MM.1S (cell line): ENCODE measurements around the gene GCAT.

Experiments used
- DNase-seq: peaks from one replicate; pipeline ENCODE4 v3.0.0-alpha.2; 2015
- H2AFZ ChIP-seq: fragments of 300-600 bp; sonication (generic); 2 replicates; pipeline ENCODE4 v1.6.0; 2016; ENCODE audit warnings: antibody characterized with exemption, low read length
- H3F3A ChIP-seq: fragments of 300-600 bp; sonication (generic); 2 replicates; pipeline ENCODE4 v1.6.1; 2016; ENCODE audit warnings: mild to moderate bottlenecking, antibody characterized with exemption, low read length, moderate library complexity, mixed read lengths; ENCODE audit not compliant: insufficient read depth
- H3K27ac ChIP-seq: fragments of 300-600 bp; sonication (generic); 2 replicates; pipeline ENCODE4 v1.5.1; 2016; ENCODE audit warnings: mild to moderate bottlenecking, low read length
- H3K27me3 ChIP-seq: fragments of 300-600 bp; sonication (generic); replicated peaks from 2 replicates; pipeline ENCODE4 v1.6.0; 2016; ENCODE audit warnings: low read length; ENCODE audit not compliant: insufficient read depth
- H3K36me3 ChIP-seq: fragments of 300-600 bp; sonication (generic); replicated peaks from 2 replicates; pipeline ENCODE4 v1.6.1; 2016; ENCODE audit warnings: mild to moderate bottlenecking, low read length, mixed read lengths; ENCODE audit not compliant: insufficient read depth
- H3K4me1 ChIP-seq: fragments of 300-600 bp; sonication (generic); 2 replicates; pipeline ENCODE4 v1.6.1; 2016; ENCODE audit warnings: low read length, mixed read lengths
- H3K4me2 ChIP-seq: fragments of 300-600 bp; sonication (generic); 2 replicates; pipeline ENCODE4 v1.6.0; 2016; ENCODE audit warnings: low read depth, low read length
- H3K4me3 ChIP-seq: fragments of 300-600 bp; sonication (generic); 2 replicates; pipeline ENCODE4 v1.5.1; 2016; ENCODE audit warnings: low read length, mixed read lengths
- H3K79me2 ChIP-seq: fragments of 300-600 bp; sonication (generic); 2 replicates; pipeline ENCODE4 v1.6.1; 2016; ENCODE audit warnings: mixed run types, low read length, mixed read lengths
- H3K9ac ChIP-seq: fragments of 300-600 bp; sonication (generic); 2 replicates; pipeline ENCODE4 v1.6.1; 2016; ENCODE audit warnings: low read length, mixed read lengths
- H3K9me2 ChIP-seq: fragments of 300-600 bp; sonication (generic); replicated peaks from 2 replicates; pipeline ENCODE4 v1.6.1; 2016; ENCODE audit warnings: mild to moderate bottlenecking, low read length, mixed read lengths; ENCODE audit not compliant: insufficient read depth
- H3K9me3 ChIP-seq: fragments of 300-600 bp; sonication (generic); replicated peaks from 2 replicates; pipeline ENCODE4 v1.6.1; 2016; ENCODE audit warnings: mild to moderate bottlenecking, low read length, mixed read lengths; ENCODE audit not compliant: insufficient read depth
- H4K20me1 ChIP-seq: fragments of 300-600 bp; sonication (generic); 2 replicates; pipeline ENCODE4 v1.6.1; 2016; ENCODE audit warnings: mild to moderate bottlenecking, low read length, moderate library complexity, mixed read lengths; ENCODE audit not compliant: insufficient read depth
- EZH2 ChIP-seq: fragments of 300-600 bp; sonication (generic); optimal IDR thresholded peaks from 2 replicates; pipeline ENCODE3; 2017; ENCODE audit warnings: low read depth, mild to moderate bottlenecking, antibody characterized with exemption, low read length, mixed read lengths
- EZH2phosphoT487 ChIP-seq: fragments of 300-600 bp; sonication (generic); IDR thresholded peaks from 2 replicates; pipeline ENCODE4 v1.6.1; 2018; ENCODE audit warnings: antibody characterized with exemption, low read length
- TF ChIP-seq, protein P1 (sequence below): fragments of 300-600 bp; sonication (generic); IDR thresholded peaks from 2 replicates; pipeline ENCODE4 v1.5.1; 2016; ENCODE audit warnings: antibody characterized with exemption, low read length, mixed read lengths

The GCAT gene

DNA sequence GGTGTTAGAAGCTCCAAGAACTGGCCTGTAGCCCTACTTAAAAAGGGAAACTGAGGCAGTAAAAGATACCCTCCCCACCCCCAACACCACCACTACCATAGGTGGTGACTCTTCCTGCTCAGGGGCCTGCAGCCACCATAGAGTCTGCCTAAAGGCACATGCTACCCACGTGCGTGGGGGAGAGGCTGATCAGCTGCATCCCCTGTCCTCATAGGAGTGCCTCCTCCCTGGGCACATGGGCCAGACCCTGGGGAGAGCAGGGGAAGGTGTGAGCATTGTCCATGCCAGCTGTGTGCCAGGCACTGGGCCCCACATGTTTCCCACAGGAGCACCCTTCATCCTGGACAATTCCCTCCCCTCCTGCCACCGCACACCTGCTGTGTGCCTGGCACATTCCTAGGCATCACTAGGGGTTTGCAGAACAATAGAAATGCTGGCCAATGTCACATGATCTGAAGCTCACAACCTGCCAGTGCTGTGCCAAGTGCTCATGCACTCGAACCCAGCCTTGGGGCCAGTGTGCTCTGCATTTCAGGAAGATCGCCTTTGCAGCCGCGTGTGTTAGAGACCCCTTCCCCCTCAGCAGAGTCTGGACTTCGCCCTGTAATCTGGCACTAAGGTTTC, 41.7 kb upstream of the GCAT start:
- H3K9me3 ChIP-seq: no peaks in the 10 kb centered on the region
- no peaks in the 10 kb centered on the region for H3K79me2 ChIP-seq
- no peaks in the 10 kb centered on the region for H3F3A ChIP-seq
- H3K27ac ChIP-seq: no peak overlapping the region
- no peak for DNase-seq
- no peaks in the 10 kb centered on the region for H3K36me3 ChIP-seq
- H3K9me2 ChIP-seq: no peaks in the 10 kb centered on the region
- H3K4me1 ChIP-seq: no peaks in the 10 kb centered on the region
- no peaks in the 10 kb centered on the region for H4K20me1 ChIP-seq
- H3K9ac ChIP-seq: no peak overlapping the region
- TF ChIP-seq EZH2 (no peak), EZH2phosphoT487 (no peak)
- TF ChIP-seq, protein P1, sequence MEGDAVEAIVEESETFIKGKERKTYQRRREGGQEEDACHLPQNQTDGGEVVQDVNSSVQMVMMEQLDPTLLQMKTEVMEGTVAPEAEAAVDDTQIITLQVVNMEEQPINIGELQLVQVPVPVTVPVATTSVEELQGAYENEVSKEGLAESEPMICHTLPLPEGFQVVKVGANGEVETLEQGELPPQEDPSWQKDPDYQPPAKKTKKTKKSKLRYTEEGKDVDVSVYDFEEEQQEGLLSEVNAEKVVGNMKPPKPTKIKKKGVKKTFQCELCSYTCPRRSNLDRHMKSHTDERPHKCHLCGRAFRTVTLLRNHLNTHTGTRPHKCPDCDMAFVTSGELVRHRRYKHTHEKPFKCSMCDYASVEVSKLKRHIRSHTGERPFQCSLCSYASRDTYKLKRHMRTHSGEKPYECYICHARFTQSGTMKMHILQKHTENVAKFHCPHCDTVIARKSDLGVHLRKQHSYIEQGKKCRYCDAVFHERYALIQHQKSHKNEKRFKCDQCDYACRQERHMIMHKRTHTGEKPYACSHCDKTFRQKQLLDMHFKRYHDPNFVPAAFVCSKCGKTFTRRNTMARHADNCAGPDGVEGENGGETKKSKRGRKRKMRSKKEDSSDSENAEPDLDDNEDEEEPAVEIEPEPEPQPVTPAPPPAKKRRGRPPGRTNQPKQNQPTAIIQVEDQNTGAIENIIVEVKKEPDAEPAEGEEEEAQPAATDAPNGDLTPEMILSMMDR: no peak
- H3K4me3 ChIP-seq: no peak overlapping the region
- no peak overlapping the region for H3K4me2 ChIP-seq
- H2AFZ ChIP-seq: no peak overlapping the region
- no peaks in the 10 kb centered on the region for H3K27me3 ChIP-seq

DNA sequence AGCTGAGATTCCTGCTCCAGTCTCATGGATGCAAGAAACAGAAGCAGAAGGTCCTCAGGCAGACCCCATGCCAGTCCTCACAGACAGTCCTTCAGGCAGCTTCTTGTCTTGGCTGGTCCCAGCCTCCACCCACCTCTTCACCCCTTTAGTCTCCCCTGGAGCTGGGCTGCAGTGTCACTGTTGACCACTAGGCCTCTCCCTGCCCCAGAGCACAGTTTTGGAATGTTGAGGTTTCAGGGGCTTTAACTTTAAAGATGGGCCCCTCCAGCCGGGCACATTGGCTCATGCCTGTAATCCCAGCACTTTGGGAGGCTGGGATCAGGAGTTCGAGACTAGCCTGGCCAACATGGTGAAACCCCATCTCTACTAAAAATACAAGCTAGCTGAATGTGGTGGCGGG, 39.5 kb upstream of the GCAT start:
- no peak overlapping the region for H2AFZ ChIP-seq
- no peak overlapping the region for H3K9ac ChIP-seq
- no peak overlapping the region for H3K4me2 ChIP-seq
- no peak for DNase-seq
- no peaks in the 10 kb centered on the region for H3K4me1 ChIP-seq
- no peaks in the 10 kb centered on the region for H3K9me3 ChIP-seq
- TF ChIP-seq, protein P1: peak; percentile 25
- TF ChIP-seq EZH2phosphoT487 (no peak), EZH2 (no peak)
- H4K20me1 ChIP-seq: no peaks in the 10 kb centered on the region
- no peaks in the 10 kb centered on the region for H3F3A ChIP-seq
- H3K36me3 ChIP-seq: no peaks in the 10 kb centered on the region
- no peak overlapping the region for H3K4me3 ChIP-seq
- H3K79me2 ChIP-seq: no peaks in the 10 kb centered on the region
- H3K27ac ChIP-seq: no peak overlapping the region
- H3K9me2 ChIP-seq: no peaks in the 10 kb centered on the region
- no peaks in the 10 kb centered on the region for H3K27me3 ChIP-seq

DNA sequence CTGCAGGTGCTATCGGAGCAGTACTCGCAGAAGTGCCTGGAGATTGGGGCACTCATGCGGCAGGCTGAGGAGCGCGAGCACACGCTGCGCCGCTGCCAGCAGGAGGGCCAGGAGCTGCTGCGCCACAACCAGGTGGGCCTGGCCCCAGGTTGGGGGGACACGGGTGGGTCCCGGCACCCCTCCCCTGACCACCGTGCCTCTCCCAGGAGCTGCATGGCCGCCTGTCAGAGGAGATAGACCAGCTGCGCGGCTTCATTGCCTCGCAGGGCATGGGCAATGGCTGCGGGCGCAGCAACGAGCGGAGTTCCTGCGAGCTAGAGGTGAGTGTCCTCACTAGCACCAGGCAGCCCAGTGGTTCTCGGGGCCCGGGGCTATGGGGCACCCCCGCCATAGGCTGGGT, 38.7 kb upstream of the GCAT start:
- H3K4me2 ChIP-seq: no peak overlapping the region
- no peaks in the 10 kb centered on the region for H3K79me2 ChIP-seq
- H3K4me3 ChIP-seq: no peak overlapping the region
- H3K9me2 ChIP-seq: no peaks in the 10 kb centered on the region
- no peaks in the 10 kb centered on the region for H3K27me3 ChIP-seq
- no peaks in the 10 kb centered on the region for H3K9me3 ChIP-seq
- H3K36me3 ChIP-seq: no peaks in the 10 kb centered on the region
- H3F3A ChIP-seq: no peaks in the 10 kb centered on the region
- H3K4me1 ChIP-seq: no peaks in the 10 kb centered on the region
- no peak for DNase-seq
- H3K27ac ChIP-seq: no peak overlapping the region
- H3K9ac ChIP-seq: no peak overlapping the region
- no peaks in the 10 kb centered on the region for H4K20me1 ChIP-seq
- no peak for TF ChIP-seq EZH2phosphoT487
- no peak for TF ChIP-seq EZH2
- TF ChIP-seq, protein P1: no peak
- no peak overlapping the region for H2AFZ ChIP-seq
